MCF 10A (cell line): ENCODE results near the gene STX5. TPM values are rescaled to one million over a fixed set of nuclear protein-coding genes. Genes with fewer than 3 reads are reported as not detected.

Experiments
- BruUV-seq: library from RNA; stranded (reverse); fragments of 400-500 nt; replicated peaks from 2 replicates; lab custom pipeline; 2021; lab: Mats Ljungman, UMichigan
- CTCF ChIA-PET: fragments of 300-600 bp; sonication (Branson Sonifier 250); formaldehyde crosslinking; extraction: SDS; loops from one replicate; lab custom pipeline; 2021; ENCODE audit warnings: antibody characterized with exemption, inconsistent platforms; lab: Yijun Ruan, JAX
- POLR2A ChIA-PET: fragments of 300-600, 350-650 bp; sonication (Branson Sonifier 250); formaldehyde crosslinking; extraction: SDS; loops from one replicate; lab custom pipeline; 2020; ENCODE audit warnings: antibody characterized with exemption, inconsistent platforms; lab: Yijun Ruan, JAX
- DNase-seq: peaks from one replicate; pipeline ENCODE4 v3.0.0-alpha.2; 2018; ENCODE audit not compliant: unreplicated experiment
- H3K27ac Mint-ChIP-seq: one replicate; pipeline ENCODE4 v1.8.0; 2022; ENCODE audit warnings: mild to moderate bottlenecking, low read depth, mixed read lengths; ENCODE audit not compliant: unreplicated experiment
- H3K27me3 Mint-ChIP-seq: one replicate; pipeline ENCODE4 v1.8.0; 2022; ENCODE audit warnings: mixed read lengths; ENCODE audit not compliant: insufficient read depth, unreplicated experiment
- H3K36me3 Mint-ChIP-seq: one replicate; pipeline ENCODE4 v1.8.0; 2022; ENCODE audit warnings: mild to moderate bottlenecking, moderate library complexity, mixed read lengths; ENCODE audit not compliant: insufficient read depth, unreplicated experiment
- H3K4me1 Mint-ChIP-seq: one replicate; pipeline ENCODE4 v1.8.0; 2022; ENCODE audit warnings: mixed read lengths; ENCODE audit not compliant: insufficient read depth, unreplicated experiment
- H3K4me3 Mint-ChIP-seq: one replicate; pipeline ENCODE4 v1.8.0; 2022; ENCODE audit warnings: mild to moderate bottlenecking, moderate library complexity, mixed read lengths; ENCODE audit not compliant: unreplicated experiment
- H3K9me3 Mint-ChIP-seq: one replicate; pipeline ENCODE4 v1.8.0; 2022; ENCODE audit warnings: mixed read lengths; ENCODE audit not compliant: unreplicated experiment
- intact Hi-C: fragments of 100-400 bp; cut with micrococcal nuclease; formaldehyde crosslinking; loops from 2 replicates; pipeline ENCODE4 v1.14.1; 2022
- total RNA-seq: library from RNA; stranded (reverse); gene quantifications from 2 replicates; pipeline ENCODE4 v1.2.3, GENCODE V29; 2022
- TF ChIP-seq, protein P1 (sequence below): fragments of 200-600 bp; IDR thresholded peaks from one replicate; pipeline ENCODE4 v1.8.0; 2022; ENCODE audit warnings: antibody characterized with exemption, mild to moderate bottlenecking; ENCODE audit not compliant: unreplicated experiment

STX5 gene
- total RNA-seq, 1 experiment from 2014 or later: 72.0 TPM

- no TSS peak for BruUV-seq
- H3K9me3 Mint-ChIP-seq: no peaks in the 10 kb centered on the region
- peak; percentile 98 for DNase-seq
- ChIA-PET POLR2A (interaction anchor here (0.5 to 8.2 kb wide), 41 partner anchors 9 to 1636 kb away, joined by 3 to 163 read pairs (median 6); partner anchors contain the start of genes B3GAT3, C11orf98, CSKMT and EEF1G), CTCF (interaction anchor here (0.6 to 4.7 kb wide), 43 partner anchors 8 to 1436 kb away, joined by 3 to 47 read pairs (median 4); partner anchors contain the start of genes POLR2G, TAF6L, UQCC3 and ZBTB3)
- peaks cover 15% of the 10 kb centered on the region for H3K4me1 Mint-ChIP-seq
- H3K4me3 Mint-ChIP-seq: peak within 1 kb of the TSS; percentile 90
- no peaks in the 10 kb centered on the region for H3K27me3 Mint-ChIP-seq
- peak within 1 kb of the TSS; percentile 93 for H3K27ac Mint-ChIP-seq
- intact Hi-C loops: loop anchor here (1.0 to 5.0 kb wide), 3 partner anchors 54 to 95 kb away; partner anchors contain the start of gene SLC3A2
- peaks cover 74% of the 10 kb centered on the region for H3K36me3 Mint-ChIP-seq
- TF ChIP-seq, protein P1, sequence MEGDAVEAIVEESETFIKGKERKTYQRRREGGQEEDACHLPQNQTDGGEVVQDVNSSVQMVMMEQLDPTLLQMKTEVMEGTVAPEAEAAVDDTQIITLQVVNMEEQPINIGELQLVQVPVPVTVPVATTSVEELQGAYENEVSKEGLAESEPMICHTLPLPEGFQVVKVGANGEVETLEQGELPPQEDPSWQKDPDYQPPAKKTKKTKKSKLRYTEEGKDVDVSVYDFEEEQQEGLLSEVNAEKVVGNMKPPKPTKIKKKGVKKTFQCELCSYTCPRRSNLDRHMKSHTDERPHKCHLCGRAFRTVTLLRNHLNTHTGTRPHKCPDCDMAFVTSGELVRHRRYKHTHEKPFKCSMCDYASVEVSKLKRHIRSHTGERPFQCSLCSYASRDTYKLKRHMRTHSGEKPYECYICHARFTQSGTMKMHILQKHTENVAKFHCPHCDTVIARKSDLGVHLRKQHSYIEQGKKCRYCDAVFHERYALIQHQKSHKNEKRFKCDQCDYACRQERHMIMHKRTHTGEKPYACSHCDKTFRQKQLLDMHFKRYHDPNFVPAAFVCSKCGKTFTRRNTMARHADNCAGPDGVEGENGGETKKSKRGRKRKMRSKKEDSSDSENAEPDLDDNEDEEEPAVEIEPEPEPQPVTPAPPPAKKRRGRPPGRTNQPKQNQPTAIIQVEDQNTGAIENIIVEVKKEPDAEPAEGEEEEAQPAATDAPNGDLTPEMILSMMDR: peak; percentile 40
Observed at GRCh38 chr11:62787005-62787759, 44.7 kb downstream of the STX5 start, which contains the start of gene TMEM179B. TMEM179B (plus strand) TSS chr11:62787402; CDS start chr11:62787432, 30 bp downstream.

- peak overlapping the region; percentile 90 for H3K4me3 Mint-ChIP-seq
- H3K36me3 Mint-ChIP-seq: peaks cover 69% of the 10 kb centered on the region
- ChIA-PET CTCF (interaction anchor here (0.6 to 4.7 kb wide), 40 partner anchors 8 to 1317 kb away, joined by 3 to 47 read pairs (median 4); partner anchors contain the start of genes POLR2G, TAF6L and ZBTB3), POLR2A (interaction anchor here (0.8 to 8.2 kb wide), 32 partner anchors 8 to 226 kb away, joined by 3 to 163 read pairs (median 10); partner anchors contain the start of genes B3GAT3, C11orf98, CSKMT and HNRNPUL2)
- peak; percentile 88 for DNase-seq
- intact Hi-C loops: loop anchor here (1.0 to 5.0 kb wide), 5 partner anchors 15 to 96 kb away; partner anchors contain the start of genes SLC3A2 and TAF6L
- TF ChIP-seq, protein P1: peak; percentile 87
- H3K9me3 Mint-ChIP-seq: no peaks in the 10 kb centered on the region
- H3K27ac Mint-ChIP-seq: peak overlapping the region; percentile 93
- H3K27me3 Mint-ChIP-seq: no peaks in the 10 kb centered on the region
- BruUV-seq: no TSS peak
- H3K4me1 Mint-ChIP-seq: peaks cover 15% of the 10 kb centered on the region
Observed at GRCh38 chr11:62786318-62787004, 45.4 kb downstream of the STX5 start.

DNA sequence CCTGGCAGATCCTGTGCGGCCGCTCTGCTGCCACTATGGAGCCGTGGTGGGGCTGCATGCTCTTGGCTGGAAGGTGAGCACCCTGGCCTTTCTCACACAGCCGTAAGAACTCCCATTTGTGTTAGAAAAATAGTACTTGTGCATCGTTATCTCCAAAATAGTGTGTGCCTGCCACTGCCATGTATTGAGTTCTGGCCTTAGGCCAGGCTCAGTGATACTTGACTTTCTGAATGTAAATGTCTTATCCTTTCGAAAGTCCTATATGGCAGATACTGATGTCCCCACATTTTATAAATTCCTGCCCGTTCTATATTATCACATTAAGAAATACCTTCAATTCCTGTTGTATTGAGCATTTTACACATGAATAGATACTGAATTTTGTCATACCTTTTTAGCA, 49.1 kb downstream of the STX5 start:
- Mint-ChIP-seq H3K9me3 (no peaks in the 10 kb centered on the region), H3K4me1 (peaks cover 4% of the 10 kb centered on the region), H3K27ac (no peak overlapping the region), H3K27me3 (no peaks in the 10 kb centered on the region), H3K36me3 (peaks cover 59% of the 10 kb centered on the region), H3K4me3 (no peak overlapping the region)
- DNase-seq: no peak
- no TSS peak for BruUV-seq
- ChIA-PET POLR2A (no interaction called here), CTCF (no interaction called here)
- intact Hi-C loops: no loop called here
- TF ChIP-seq, protein P1: no peak
